Mucosa of rectum (tissue), 2 donors: ENCODE results near the gene RALGPS2.
A peak's percentile ranks its signal among the peaks of the same experiment; 100 is the strongest.
"Not testable (repeated sequence)": the region's sequence is repeated elsewhere in the genome, so short reads cannot be mapped to it uniquely, and the experiment has no call there.

ENCODE experiments used
- H3K27ac ChIP-seq, 2 donors: one replicate each; pipeline ENCODE4 v1.7.0; 2013; ENCODE audit warnings: inconsistent platforms in 2 of 2, low read depth in 2 of 2, low read length in 2 of 2
- H3K27me3 ChIP-seq, 2 donors: one replicate each; pipeline ENCODE4 v1.7.0; 2013; ENCODE audit warnings: low read length in 2 of 2; ENCODE audit not compliant: control insufficient read depth in 2 of 2, insufficient read depth in 2 of 2
- H3K36me3 ChIP-seq, 2 donors: one replicate each; pipeline ENCODE4 v1.7.0; 2013; ENCODE audit warnings: low read length in 2 of 2; ENCODE audit not compliant: control insufficient read depth in 2 of 2, insufficient read depth in 2 of 2
- H3K4me1 ChIP-seq, 2 donors: one replicate each; pipeline ENCODE4 v1.7.0; 2013; ENCODE audit warnings: low read length in 2 of 2, mild to moderate bottlenecking in 1 of 2; ENCODE audit not compliant: control insufficient read depth in 2 of 2, insufficient read depth in 2 of 2
- H3K4me3 ChIP-seq, 2 donors: one replicate each; pipeline ENCODE4 v1.7.0; 2013; ENCODE audit warnings: low read length in 2 of 2
- H3K9ac ChIP-seq, 2 donors: one replicate each; pipeline ENCODE4 v1.7.0; 2013; ENCODE audit warnings: low read length in 2 of 2, low read depth in 1 of 2, mild to moderate bottlenecking in 1 of 2
- H3K9me3 ChIP-seq, 2 donors: one replicate each; pipeline ENCODE4 v1.7.0; 2013; ENCODE audit warnings: low read length in 2 of 2; ENCODE audit not compliant: control insufficient read depth in 2 of 2
- donor health status: healthy.
- donor health status: Normal muscosa, but diverticular disease.

RALGPS2 gene

DNA sequence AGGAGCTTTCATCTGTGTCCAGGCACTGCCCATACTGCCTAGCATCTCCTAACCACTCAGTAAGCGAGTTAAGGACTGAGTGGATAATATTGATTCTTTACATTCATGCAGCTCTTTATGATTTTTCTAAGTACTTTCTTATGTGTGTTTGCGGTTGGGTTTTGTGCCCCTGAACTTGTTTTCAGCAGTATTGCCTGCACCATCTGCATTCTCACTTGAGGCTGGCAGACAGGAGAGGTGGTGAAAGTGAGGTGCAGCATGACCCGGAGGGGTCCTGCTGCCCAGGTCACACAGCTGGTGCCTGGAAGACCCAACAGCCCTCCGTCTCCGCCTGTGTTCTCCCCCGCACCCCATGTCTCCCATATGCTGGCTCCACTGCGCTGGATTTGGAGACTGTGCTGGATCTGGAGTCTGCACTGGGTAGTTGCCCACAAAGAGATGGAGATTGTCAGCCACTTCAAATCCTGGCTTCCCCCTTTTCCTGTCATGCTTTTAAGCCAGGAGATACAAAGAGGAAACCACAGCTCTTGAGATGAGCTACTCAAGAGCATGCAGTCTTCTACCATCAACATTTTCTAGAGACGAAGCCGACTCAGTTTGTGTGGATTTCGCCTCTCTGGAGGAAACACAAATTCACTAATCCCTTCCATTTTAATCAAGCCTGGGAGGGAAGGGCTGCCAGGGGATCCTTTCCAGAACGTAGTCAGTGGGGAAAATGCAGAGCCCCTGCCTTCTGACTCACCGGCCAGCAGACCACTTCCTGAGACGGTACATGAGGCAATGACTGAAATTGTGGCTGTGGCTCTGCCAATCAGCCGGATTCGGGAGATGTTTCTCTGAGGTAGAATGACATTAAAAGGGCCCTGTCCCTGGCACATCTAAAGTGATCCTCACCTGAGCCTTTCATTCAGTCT is 217.5 kb downstream of the RALGPS2 start:
- Histone ChIP-seq H3K9me3 (no peaks in the 10 kb centered on the region), H3K36me3 (no peaks in the 10 kb centered on the region), H3K27me3 (no peaks in the 10 kb centered on the region), H3K9ac (no peak overlapping the region), H3K4me3 (no peak overlapping the region), H3K27ac (peak overlapping the region; percentile 2 to 13), H3K4me1 (peaks cover 0 to 6% of the 10 kb centered on the region in 2 donors)

DNA sequence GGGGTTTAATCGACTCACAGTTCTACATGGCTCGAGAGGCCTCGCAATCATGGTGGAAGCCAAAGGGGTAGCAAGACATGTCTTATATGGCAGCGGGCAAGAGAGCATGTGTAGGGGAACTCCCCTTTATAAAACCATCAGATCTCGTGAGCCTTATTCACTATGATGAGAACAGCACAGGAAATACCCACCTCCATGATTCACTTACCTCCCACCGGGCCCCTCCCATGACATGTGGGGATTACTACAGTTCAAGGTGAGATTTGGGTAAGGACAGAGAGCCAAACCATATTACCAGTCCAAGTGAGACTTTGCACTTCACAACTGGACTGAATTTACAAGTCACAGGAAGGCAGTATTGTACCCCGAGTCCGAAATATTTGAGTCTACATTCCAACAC is 219.7 kb downstream of the RALGPS2 start:
- H3K9me3 ChIP-seq = no peaks in the 10 kb centered on the region
- H3K27ac ChIP-seq = no peak overlapping the region
- H3K4me1 ChIP-seq = peaks cover 0 to 6% of the 10 kb centered on the region in 2 donors
- H3K36me3 ChIP-seq = no peaks in the 10 kb centered on the region
- H3K9ac ChIP-seq = no peak overlapping the region
- H3K27me3 ChIP-seq = no peaks in the 10 kb centered on the region
- H3K4me3 ChIP-seq = no peak overlapping the region

DNA sequence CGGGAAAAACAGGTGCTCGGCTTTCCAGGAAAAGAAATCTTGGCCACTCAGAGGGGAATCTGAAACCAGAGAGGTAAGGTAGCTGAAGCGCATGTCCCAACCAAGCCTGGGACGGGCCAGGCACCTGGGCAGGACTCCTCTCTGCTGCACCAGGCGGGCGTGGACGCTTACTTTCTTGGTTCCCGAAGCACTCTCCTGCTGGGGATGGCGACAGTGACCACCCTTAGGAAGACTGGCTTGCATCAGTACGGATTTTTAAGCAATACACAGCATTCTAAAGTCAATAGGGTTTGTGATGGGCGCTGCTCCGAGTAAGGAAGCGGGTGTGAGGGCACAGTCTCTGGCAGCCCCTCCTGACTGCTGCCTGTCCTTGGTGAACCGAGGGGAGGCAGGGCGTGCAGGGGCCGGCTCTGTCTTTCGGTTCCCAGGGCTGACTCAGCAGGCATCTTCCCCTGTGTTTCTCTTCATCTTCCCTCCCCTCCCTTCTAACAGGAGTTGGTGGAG is 220.8 kb downstream of the RALGPS2 start:
- no peaks in the 10 kb centered on the region for H3K9me3 ChIP-seq
- H3K9ac ChIP-seq = no peak overlapping the region
- no peaks in the 10 kb centered on the region for H3K36me3 ChIP-seq
- no peaks in the 10 kb centered on the region for H3K27me3 ChIP-seq
- H3K4me1 ChIP-seq = peaks cover 0 to 6% of the 10 kb centered on the region in 2 donors
- no peak overlapping the region for H3K27ac ChIP-seq
- no peak overlapping the region for H3K4me3 ChIP-seq

DNA sequence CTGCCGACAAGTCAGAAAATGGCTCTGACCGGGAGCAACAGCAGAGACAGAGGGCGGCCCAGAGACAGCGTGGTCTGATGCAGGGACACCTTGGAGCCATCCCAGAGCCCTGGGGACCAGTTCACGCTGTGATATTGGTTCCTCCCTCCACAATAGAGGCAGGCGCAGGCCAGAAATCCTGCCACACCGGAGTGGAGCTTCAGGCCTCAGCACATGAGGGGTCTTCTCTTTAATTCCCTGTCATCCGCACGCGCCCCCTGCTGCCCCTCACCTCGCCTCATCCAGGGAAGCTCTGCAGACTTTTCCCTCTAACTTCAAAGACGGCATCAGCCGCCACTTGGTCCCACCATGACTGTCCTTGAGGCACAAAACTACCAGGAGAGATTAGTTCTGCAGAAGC is 221.4 kb downstream of the RALGPS2 start:
- H3K9me3 ChIP-seq = no peaks in the 10 kb centered on the region
- H3K27me3 ChIP-seq = no peaks in the 10 kb centered on the region
- H3K9ac ChIP-seq = no peak overlapping the region
- H3K36me3 ChIP-seq = no peaks in the 10 kb centered on the region
- peaks cover 0 to 6% of the 10 kb centered on the region in 2 donors for H3K4me1 ChIP-seq
- no peak overlapping the region for H3K4me3 ChIP-seq
- H3K27ac ChIP-seq = no peak overlapping the region

DNA sequence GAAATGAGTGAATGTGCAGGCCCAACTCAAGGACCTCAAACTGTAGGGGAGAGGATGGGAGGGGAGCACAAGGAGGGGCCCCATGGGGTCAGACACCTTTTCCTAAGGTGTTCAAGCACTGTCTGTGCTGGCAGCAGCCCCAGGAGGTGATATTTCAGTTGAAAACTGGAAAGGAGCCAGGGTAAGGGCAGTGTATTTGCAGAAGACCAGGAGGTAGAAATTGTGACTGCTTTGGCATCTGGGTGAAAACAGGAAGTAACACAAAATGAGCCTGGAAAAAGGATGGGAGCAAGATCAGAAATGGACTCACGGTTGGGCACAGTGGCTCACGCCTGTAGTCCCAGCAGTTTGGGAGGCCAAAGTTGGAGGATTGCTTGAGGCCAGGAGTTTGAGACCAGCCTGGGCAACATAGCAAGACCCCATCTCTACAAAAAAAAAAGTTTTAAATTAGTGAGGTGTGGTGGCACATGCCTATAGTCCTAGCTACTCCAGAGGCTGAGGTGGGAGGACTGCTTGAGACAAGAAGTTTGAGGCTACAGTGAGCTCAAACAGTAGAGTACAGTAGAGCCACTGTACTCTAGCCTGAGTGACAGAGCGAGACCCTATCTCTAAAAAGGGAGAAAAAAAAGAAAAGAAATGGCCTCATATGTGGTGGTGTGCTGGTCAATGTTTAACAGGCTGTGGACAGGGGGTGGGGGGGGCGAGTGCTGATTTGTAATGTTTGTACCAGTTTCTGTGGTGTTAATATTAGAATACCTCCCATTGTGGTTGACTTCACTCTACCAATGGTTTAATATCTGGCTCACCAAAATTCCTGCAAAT is 222.0 kb downstream of the RALGPS2 start:
- Histone ChIP-seq H3K9ac (no peak overlapping the region), H3K36me3 (no peaks in the 10 kb centered on the region), H3K9me3 (no peaks in the 10 kb centered on the region), H3K27ac (no peak overlapping the region), H3K4me1 (peaks cover 0 to 4% of the 10 kb centered on the region in 2 donors), H3K27me3 (no peaks in the 10 kb centered on the region), H3K4me3 (no peak overlapping the region)

DNA sequence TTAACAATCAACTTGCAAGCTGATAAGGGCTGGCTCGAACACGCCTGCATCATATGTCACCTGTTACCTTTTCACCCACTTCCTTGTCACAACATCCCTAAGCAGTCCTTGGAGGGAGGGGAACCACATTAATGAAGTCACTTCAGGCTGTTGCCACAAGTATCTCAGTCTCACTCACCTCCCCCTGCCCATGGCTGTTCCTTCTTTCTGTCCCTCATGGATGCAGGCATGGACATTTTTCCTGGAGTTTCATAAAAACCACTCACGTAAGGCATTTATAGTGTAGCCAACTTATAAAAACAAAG is 222.6 kb downstream of the RALGPS2 start:
- no peak overlapping the region for H3K27ac ChIP-seq
- no peaks in the 10 kb centered on the region for H3K27me3 ChIP-seq
- no peak overlapping the region for H3K9ac ChIP-seq
- no peak overlapping the region for H3K4me3 ChIP-seq
- no peaks in the 10 kb centered on the region for H3K36me3 ChIP-seq
- no peaks in the 10 kb centered on the region for H3K9me3 ChIP-seq
- H3K4me1 ChIP-seq = peaks cover 0 to 3% of the 10 kb centered on the region in 2 donors

DNA sequence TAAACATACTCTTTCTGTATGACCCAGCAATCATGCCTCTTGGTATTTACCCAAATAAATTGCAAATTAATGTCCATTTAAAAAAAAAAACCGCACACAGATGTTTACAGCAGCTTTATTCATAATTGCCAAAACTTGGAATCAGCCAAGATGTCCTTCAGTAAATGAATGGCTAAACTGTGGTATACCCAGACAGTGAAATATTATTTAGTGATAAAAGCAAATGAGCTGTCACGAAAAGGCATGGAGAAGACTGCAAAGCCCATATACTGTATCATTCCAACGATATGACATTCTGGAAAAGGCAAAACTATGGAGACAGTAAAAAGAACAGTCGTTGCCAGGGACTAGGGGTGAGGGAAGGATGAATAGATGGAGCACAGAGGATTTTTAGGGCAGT is 223.6 kb downstream of the RALGPS2 start:
- H3K4me3 ChIP-seq = no peak overlapping the region
- no peaks in the 10 kb centered on the region for H3K27me3 ChIP-seq
- H3K4me1 ChIP-seq = no peaks in the 10 kb centered on the region
- no peak overlapping the region for H3K27ac ChIP-seq
- no peaks in the 10 kb centered on the region for H3K36me3 ChIP-seq
- H3K9ac ChIP-seq = no peak overlapping the region
- H3K9me3 ChIP-seq = no peaks in the 10 kb centered on the region

DNA sequence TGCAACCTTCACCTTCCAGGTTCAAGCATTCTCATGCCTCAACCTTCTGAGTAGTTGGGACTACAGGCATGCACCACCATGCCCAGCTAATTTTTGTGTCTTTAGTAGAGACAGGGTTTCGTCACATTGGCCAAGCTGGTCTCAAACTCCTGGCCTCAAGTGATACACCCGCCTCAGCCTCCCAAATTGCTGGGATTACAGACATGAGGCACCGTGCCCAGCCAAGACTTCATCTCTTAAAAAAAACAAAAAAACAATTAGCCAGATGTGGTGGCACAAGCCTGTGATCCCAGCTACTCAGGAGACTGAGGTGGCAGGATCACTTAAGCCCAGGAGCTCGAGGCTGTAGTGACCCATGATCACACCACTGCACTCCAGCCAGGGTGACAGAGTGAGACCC is 224.8 kb downstream of the RALGPS2 start:
- H3K27me3 ChIP-seq, H3K4me3 ChIP-seq, H3K4me1 ChIP-seq, H3K27ac ChIP-seq, H3K9me3 ChIP-seq, H3K36me3 ChIP-seq, H3K9ac ChIP-seq: not testable (repeated sequence)

DNA sequence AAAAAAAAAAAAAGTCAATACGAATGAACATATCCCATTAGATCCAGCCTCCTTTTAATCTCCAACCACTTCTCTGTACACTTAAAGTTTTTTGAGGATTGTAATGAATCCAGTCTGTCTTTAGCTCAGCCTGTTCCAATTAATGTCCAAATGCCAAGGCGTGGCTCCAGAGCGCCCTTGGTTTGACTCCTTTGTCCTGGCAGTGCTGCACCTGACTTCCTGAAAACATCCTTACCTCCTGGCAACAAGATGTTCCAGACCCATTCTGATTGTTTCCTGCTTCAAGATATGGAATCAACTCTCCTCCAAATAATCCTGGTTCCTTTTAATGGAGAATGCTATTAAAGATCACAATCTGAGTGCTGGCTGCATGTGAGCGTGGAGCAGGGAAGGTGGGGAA is 226.6 kb downstream of the RALGPS2 start:
- no peak overlapping the region for H3K4me3 ChIP-seq
- no peak overlapping the region for H3K27ac ChIP-seq
- H3K9ac ChIP-seq = no peak overlapping the region
- H3K4me1 ChIP-seq = no peaks in the 10 kb centered on the region
- no peaks in the 10 kb centered on the region for H3K36me3 ChIP-seq
- H3K9me3 ChIP-seq = no peaks in the 10 kb centered on the region
- no peaks in the 10 kb centered on the region for H3K27me3 ChIP-seq

DNA sequence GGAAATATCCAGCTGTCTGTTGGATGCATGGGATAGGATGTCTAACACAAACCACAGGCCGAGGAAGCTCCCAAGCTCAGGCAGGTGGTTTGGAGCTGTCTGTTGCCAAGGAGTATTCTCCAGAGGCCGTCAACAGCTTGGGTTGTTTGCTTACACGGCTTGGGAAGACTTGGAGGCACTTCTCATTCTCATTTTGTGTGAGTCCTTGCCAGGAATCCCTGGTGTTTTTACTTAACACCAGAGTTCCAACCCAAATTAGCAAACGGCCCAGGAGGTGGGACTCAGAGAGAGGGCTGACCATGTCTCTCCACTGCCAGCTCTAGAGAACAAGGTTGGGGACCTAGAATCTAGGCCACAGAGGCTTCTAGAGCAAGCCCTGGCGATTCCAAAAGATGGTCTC is 228.0 kb downstream of the RALGPS2 start:
- no peak overlapping the region for H3K9ac ChIP-seq

More for the DNA sequence above, 228.0 kb downstream of the RALGPS2 start:
- H3K27ac ChIP-seq = no peak overlapping the region
- no peaks in the 10 kb centered on the region for H3K27me3 ChIP-seq
- no peaks in the 10 kb centered on the region for H3K36me3 ChIP-seq
- no peak overlapping the region for H3K4me3 ChIP-seq
- H3K9me3 ChIP-seq = no peaks in the 10 kb centered on the region
- H3K4me1 ChIP-seq = no peaks in the 10 kb centered on the region
